RWPE1 (cell line): ENCODE results near the gene P2RY2.

ENCODE experiments used
- CTCF ChIA-PET: fragments of 350-600 bp; sonication (Branson Sonifier 250); formaldehyde crosslinking; extraction: SDS; loops from one replicate; lab custom pipeline; 2021; lab: Yijun Ruan, JAX
- POLR2A ChIA-PET: fragments of 400-600 bp; formaldehyde crosslinking; extraction: SDS; loops from one replicate; lab custom pipeline; 2020; ENCODE audit warnings: antibody characterized with exemption; ENCODE audit not compliant: low non-redundant PET; lab: Yijun Ruan, JAX
- DNase-seq: peaks from one replicate; pipeline ENCODE4 v3.0.0; 2012; ENCODE audit warnings: low spot score
- H3K27ac ChIP-seq: fragments of 450-650 bp; 2 replicates; pipeline ENCODE4 v1.5.1; 2017
- TF ChIP-seq, protein P1 (sequence below): fragments of 450-650 bp; conservative IDR thresholded peaks from 2 replicates; pipeline ENCODE4 v1.5.1; 2017; ENCODE audit warnings: low read depth, mild to moderate bottlenecking

P2RY2 gene

DNA sequence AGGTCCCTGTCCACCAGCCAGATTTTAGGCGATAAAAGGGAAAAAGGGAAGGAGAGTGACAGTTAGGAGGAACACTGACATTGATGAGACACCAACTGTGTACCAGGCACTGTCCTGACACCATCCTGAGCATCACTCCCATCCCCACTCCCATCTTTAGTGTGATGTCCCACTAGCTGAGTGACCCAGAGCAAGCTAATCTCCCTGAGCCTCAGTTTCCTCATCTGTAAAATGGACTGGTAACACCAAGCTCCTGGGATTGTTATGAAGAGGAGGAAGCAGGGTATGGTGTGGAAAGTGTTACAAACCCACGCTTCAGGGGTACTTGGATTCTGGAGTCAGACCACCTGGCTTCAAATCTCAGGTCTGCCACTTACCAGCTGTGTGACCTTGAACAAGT lies 45.6 kb downstream of the P2RY2 start:
- CTCF ChIA-PET: interaction anchor here (0.5 to 0.6 kb wide), 2 partner anchors 352 to 677 kb away, joined by 3 to 5 read pairs; no protein-coding TSS in a partner anchor
- no peak for DNase-seq
- POLR2A ChIA-PET: no interaction called here
- no peak overlapping the region for H3K27ac ChIP-seq
- TF ChIP-seq, protein P1, sequence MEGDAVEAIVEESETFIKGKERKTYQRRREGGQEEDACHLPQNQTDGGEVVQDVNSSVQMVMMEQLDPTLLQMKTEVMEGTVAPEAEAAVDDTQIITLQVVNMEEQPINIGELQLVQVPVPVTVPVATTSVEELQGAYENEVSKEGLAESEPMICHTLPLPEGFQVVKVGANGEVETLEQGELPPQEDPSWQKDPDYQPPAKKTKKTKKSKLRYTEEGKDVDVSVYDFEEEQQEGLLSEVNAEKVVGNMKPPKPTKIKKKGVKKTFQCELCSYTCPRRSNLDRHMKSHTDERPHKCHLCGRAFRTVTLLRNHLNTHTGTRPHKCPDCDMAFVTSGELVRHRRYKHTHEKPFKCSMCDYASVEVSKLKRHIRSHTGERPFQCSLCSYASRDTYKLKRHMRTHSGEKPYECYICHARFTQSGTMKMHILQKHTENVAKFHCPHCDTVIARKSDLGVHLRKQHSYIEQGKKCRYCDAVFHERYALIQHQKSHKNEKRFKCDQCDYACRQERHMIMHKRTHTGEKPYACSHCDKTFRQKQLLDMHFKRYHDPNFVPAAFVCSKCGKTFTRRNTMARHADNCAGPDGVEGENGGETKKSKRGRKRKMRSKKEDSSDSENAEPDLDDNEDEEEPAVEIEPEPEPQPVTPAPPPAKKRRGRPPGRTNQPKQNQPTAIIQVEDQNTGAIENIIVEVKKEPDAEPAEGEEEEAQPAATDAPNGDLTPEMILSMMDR: no peak

- DNase-seq: no peak
- POLR2A ChIA-PET: no interaction called here
These were observed 47.3 kb downstream of the P2RY2 start for GRCh38 chr11:73265278-73265810.

GRCh38 chr11:73265853-73266645 lies 48.0 kb downstream of the P2RY2 start:
- H3K27ac ChIP-seq: no peak overlapping the region
- TF ChIP-seq, protein P1: no peak
- no peak for DNase-seq
- POLR2A ChIA-PET: no interaction called here
- CTCF ChIA-PET: interaction anchor here (0.5 kb wide), 1 partner anchor 21 kb away, joined by 3 read pairs; no protein-coding TSS in a partner anchor

More at GRCh38 chr11:73265278-73265810, 47.3 kb downstream of the P2RY2 start:
- no peak overlapping the region for H3K27ac ChIP-seq
- TF ChIP-seq, protein P1: no peak
- CTCF ChIA-PET: interaction anchor here (0.5 kb wide), 1 partner anchor 20 kb away, joined by 3 read pairs; no protein-coding TSS in a partner anchor

DNA sequence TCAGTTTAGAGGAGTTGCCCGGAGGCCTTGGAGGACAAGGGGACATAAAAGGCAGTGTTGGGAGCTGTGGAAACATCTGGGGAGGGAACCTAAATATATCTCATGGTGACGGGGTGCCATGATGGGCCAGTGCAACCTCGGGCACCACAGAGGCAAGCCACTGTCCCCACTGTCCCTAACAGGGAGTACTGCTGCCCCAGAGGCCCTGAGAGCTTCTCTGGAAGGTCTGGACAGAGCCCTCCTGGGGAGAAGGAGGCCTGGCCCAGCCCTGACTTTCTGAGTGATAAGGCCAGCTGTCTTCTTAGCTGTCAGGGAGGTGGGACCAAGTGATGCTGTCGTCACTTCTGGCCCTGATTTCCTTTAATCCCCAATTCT lies 48.6 kb downstream of the P2RY2 start:
- ChIA-PET POLR2A (no interaction called here), CTCF (no interaction called here)
- no peak overlapping the region for H3K27ac ChIP-seq
- TF ChIP-seq, protein P1: no peak
- no peak for DNase-seq

DNA sequence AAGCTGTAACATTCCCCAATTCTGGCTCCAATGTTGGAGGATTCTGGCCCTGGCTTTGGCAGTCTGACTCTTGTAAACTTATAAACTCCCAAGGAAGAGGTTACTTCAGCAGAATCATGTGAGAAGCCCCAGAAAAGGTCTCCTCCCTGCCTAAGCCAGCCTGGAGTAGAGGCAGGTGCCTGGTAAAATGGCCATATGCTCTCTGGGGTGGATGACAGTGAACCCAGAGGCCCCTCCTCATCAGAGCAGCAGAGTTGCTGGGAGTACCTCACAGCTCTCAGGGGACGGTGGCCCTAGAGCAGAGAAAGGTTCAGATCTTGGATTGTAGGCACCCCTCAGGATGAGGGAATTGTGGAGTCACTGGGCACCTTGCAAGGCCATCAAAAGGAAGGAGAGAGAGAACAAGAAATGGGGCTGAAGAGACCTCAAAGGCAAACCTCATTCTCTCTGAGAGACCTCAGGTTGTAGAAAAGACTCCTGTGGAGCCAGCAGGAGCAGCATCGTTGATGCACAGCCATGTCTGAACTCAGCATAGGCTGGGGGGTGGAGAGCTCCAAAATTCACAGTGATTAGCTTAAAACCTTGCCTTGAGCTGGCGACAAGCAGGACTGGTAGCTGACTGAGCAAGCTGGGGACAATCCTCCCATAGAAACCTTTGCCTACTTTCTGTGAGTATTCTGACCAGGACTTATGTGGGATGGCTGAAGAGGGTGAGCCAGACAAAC lies 49.2 kb downstream of the P2RY2 start:
- CTCF ChIA-PET: interaction anchor here (0.6 to 1.4 kb wide), 3 partner anchors 22 to 1140 kb away, joined by 3 to 4 read pairs (median 3); no protein-coding TSS in a partner anchor

More for the DNA sequence above, 49.2 kb downstream of the P2RY2 start:
- no peak overlapping the region for H3K27ac ChIP-seq
- POLR2A ChIA-PET: no interaction called here
- TF ChIP-seq, protein P1: no peak
- no peak for DNase-seq
